Stomach (tissue), 9 donors: ENCODE data around the gene ZDBF2. TPM values are rescaled to one million over a fixed set of nuclear protein-coding genes. Genes with fewer than 3 reads are reported as not detected.

ENCODE experiments used
- DNase-seq, 2 donors: peaks; one replicate each; pipeline versions ENCODE4 v3.0.0 to v3.0.0-alpha.2; 2013 to 2019
- H3K27ac ChIP-seq, 5 donors: fragments of 200-600 bp in 4 of 5; sonication (generic) in 4 of 5; one replicate each; pipeline ENCODE4 v1.5.1; 2013 to 2019; ENCODE audit warnings: mild to moderate bottlenecking in 1 of 5, moderate library complexity in 1 of 5
- H3K27me3 ChIP-seq, 3 donors: fragments of 200-600 bp; sonication (generic); one replicate each; pipeline ENCODE4 v1.5.1; 2017 to 2019; ENCODE audit warnings: mixed run types in 1 of 3
- H3K36me3 ChIP-seq, 4 donors: fragments of 200-600 bp; sonication (generic); 1 replicate in 3 of 4; 2 replicates in 1 of 4; pipeline ENCODE4 v1.5.1; 2016 to 2019
- H3K4me1 ChIP-seq, 4 donors: fragments of 200-600 bp; sonication (generic); one replicate each; pipeline ENCODE4 v1.5.1; 2016 to 2019
- H3K4me3 ChIP-seq, 4 donors: fragments of 200-600 bp; sonication (generic) in 3 of 4; one replicate each; pipeline ENCODE4 v1.5.1; 2016 to 2019; ENCODE audit warnings: mild to moderate bottlenecking in 1 of 4
- H3K9me3 ChIP-seq, 4 donors: fragments of 200-600 bp; sonication (generic); one replicate each; pipeline ENCODE4 v1.5.1; 2016 to 2019
- CTCF ChIP-seq, 7 experiments: fragments of 450-650 bp in 4 of 7; fragments of 200-600 bp in 3 of 7; sonication (generic) in 3 of 7; IDR thresholded peaks; one replicate each; pipeline ENCODE4 v1.5.1; 2016 to 2019; ENCODE audit warnings: antibody characterized with exemption in 7 of 7, control low read depth in 2 of 7, mild to moderate bottlenecking in 1 of 7
- EP300 ChIP-seq: sonication (generic); formaldehyde crosslinking; IDR thresholded peaks from one replicate; pipeline ENCODE4 v1.6.1; 2017; ENCODE audit warnings: antibody characterized with exemption
- POLR2A ChIP-seq, 4 donors: fragments of 450-650 bp; IDR thresholded peaks; one replicate each; pipeline ENCODE4 v1.6.1; 2016; ENCODE audit warnings: antibody characterized with exemption in 4 of 4, control low read depth in 2 of 4, mild to moderate bottlenecking in 1 of 4, moderate library complexity in 1 of 4
- POLR2AphosphoS5 ChIP-seq, 3 donors: sonication (generic); formaldehyde crosslinking; IDR thresholded peaks; one replicate each; pipeline ENCODE4 v1.6.1; 2016; ENCODE audit warnings: antibody characterized with exemption in 3 of 3
- WGBS, 5 donors: extraction: QIAGEN DNeasy Blood & Tissue Kit in 3 of 5; methylation state at CpG; one replicate each; pipeline versions ENCODE4 v1.1.5 to v1.1.7; 2013 to 2018; 5-methylcytosine and 5-hydroxymethylcytosine counted together
- intact Hi-C: fragments of 100-400 bp; cut with DNase I; formaldehyde crosslinking; loops from one replicate; pipeline ENCODE4 v1.15.1; 2023; ENCODE audit warnings: low total_unique reads
- polyA plus RNA-seq, 3 donors: library from polyadenylated mRNA; stranded (reverse); fragments of 200-250 nt; gene quantifications; one replicate each; pipeline ENCODE4 v1.2.3, GENCODE V29; 2013
- total RNA-seq, 5 donors: library from RNA; depleted of rRNA; stranded (reverse); fragments of >200 nt; gene quantifications; one replicate each; pipeline versions ENCODE4 v1.1.0 to v1.2.3, GENCODE V29; 2014 to 2016
- donor health status: healthy with polysubstance abuse.
- donor health status: Bipolar disorder and iron deficiency.
- donor health status: healthy.

ZDBF2 gene
- total and polyA plus RNA-seq, 8 donors = 0.93 to 38.5 (median 6.5) TPM

- Histone ChIP-seq H3K27me3 (peaks cover 0 to 3% (median 0%) of the 10 kb centered on the region in 3 donors), H3K27ac (no peak overlapping the region), H3K9me3 (peaks cover 0 to 4% (median 2%) of the 10 kb centered on the region in 4 donors), H3K4me1 (no peaks in the 10 kb centered on the region), H3K4me3 (no peak overlapping the region), H3K36me3 (no peaks in the 10 kb centered on the region)
- intact Hi-C loops = no loop called here
- DNase-seq = no peak
- WGBS, 5 donors = 26 to 75% (median 60%) methylated on average over 2 of the region's 2 CpGs
- TF ChIP-seq CTCF (IDR thresholded peaks at IDR 0.05) (no peak), POLR2AphosphoS5 (IDR thresholded peaks at IDR 0.05) (no peak), EP300 (no peak), POLR2A (IDR thresholded peaks at IDR 0.05) (no peak)
These were observed 44.3 kb upstream of the ZDBF2 start for GRCh38 chr2:206230060-206230762.

- TF ChIP-seq POLR2AphosphoS5 (IDR thresholded peaks at IDR 0.05) (no peak), CTCF (IDR thresholded peaks at IDR 0.05) (no peak), POLR2A (IDR thresholded peaks at IDR 0.05) (no peak)
- WGBS, 5 donors = 81 to 89% (median 86%) methylated on average over 6 of the region's 6 CpGs
These were observed 42.7 kb upstream of the ZDBF2 start for GRCh38 chr2:206231669-206232286.

GRCh38 chr2:206232287-206233035, 42.0 kb upstream of the ZDBF2 start:
- DNase-seq = no peak

More at GRCh38 chr2:206231669-206232286, 42.7 kb upstream of the ZDBF2 start:
- no peak overlapping the region for H3K27ac ChIP-seq
- intact Hi-C loops = no loop called here
- H3K27me3 ChIP-seq = peaks cover 0 to 3% (median 0%) of the 10 kb centered on the region in 3 donors
- no peaks in the 10 kb centered on the region for H3K36me3 ChIP-seq
- DNase-seq = no peak
- peaks cover 0 to 16% (median 5%) of the 10 kb centered on the region in 4 donors for H3K9me3 ChIP-seq
- no peak overlapping the region for H3K4me3 ChIP-seq
- no peaks in the 10 kb centered on the region for H3K4me1 ChIP-seq

More at GRCh38 chr2:206232287-206233035, 42.0 kb upstream of the ZDBF2 start:
- H3K9me3 ChIP-seq = peaks cover 0 to 13% (median 3%) of the 10 kb centered on the region in 4 donors
- H3K4me3 ChIP-seq = no peak overlapping the region
- H3K27ac ChIP-seq = no peak overlapping the region
- TF ChIP-seq EP300 (no peak), POLR2AphosphoS5 (IDR thresholded peaks at IDR 0.05) (no peak), POLR2A (IDR thresholded peaks at IDR 0.05) (no peak), CTCF (IDR thresholded peaks at IDR 0.05) (no peak)
- intact Hi-C loops = no loop called here
- 48 to 63% (median 51%) methylated on average over 7 of the region's 7 CpGs for WGBS, 5 donors
- H3K27me3 ChIP-seq = peaks cover 0 to 3% (median 0%) of the 10 kb centered on the region in 3 donors
- H3K36me3 ChIP-seq = no peaks in the 10 kb centered on the region
- H3K4me1 ChIP-seq = no peaks in the 10 kb centered on the region
